ENCODE results near the gene STUM.

DNA sequence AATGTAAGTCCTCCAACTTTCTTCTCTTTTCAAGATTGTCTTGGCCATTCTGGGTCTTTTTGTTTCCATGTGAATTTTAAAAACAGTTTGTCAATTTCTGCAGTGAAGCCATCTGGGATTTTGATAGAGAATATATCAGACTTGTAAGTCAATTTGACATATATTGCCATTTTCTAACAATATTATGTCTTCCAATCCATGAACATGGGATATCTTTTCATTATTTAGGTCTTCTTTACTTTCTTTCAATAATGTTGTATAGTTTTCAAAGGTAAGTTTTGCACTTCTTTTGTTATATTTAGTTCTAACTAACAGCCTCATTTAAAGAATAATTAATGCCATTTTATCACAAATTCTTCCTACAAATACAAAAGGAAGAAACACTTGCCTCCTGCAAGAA, 73.4 kb downstream of the STUM start:
- TF ChIP-seq, protein P1, sequence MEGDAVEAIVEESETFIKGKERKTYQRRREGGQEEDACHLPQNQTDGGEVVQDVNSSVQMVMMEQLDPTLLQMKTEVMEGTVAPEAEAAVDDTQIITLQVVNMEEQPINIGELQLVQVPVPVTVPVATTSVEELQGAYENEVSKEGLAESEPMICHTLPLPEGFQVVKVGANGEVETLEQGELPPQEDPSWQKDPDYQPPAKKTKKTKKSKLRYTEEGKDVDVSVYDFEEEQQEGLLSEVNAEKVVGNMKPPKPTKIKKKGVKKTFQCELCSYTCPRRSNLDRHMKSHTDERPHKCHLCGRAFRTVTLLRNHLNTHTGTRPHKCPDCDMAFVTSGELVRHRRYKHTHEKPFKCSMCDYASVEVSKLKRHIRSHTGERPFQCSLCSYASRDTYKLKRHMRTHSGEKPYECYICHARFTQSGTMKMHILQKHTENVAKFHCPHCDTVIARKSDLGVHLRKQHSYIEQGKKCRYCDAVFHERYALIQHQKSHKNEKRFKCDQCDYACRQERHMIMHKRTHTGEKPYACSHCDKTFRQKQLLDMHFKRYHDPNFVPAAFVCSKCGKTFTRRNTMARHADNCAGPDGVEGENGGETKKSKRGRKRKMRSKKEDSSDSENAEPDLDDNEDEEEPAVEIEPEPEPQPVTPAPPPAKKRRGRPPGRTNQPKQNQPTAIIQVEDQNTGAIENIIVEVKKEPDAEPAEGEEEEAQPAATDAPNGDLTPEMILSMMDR (IDR thresholded peaks at IDR 0.05): no peak
- TF ChIP-seq POLR2A (IDR thresholded peaks at IDR 0.05): no peak
- TF ChIP-seq POLR2AphosphoS5 (IDR thresholded peaks at IDR 0.05): no peak
